ENCODE measurements around the gene EHF. TPM values are rescaled to one million over a fixed set of nuclear protein-coding genes. Genes with fewer than 3 reads are reported as not detected.

Gene EHF
- total and polyA plus RNA-seq, 9 of the 15 experiments (the other 6 are each of a cell fraction or from before 2014, with no cell fraction given), result 0.04 to 0.54 (median 0.37) TPM

GRCh38 chr11:34669458-34669857, 48.6 kb downstream of the EHF start (continued):
- TF ChIP-seq, protein P1, sequence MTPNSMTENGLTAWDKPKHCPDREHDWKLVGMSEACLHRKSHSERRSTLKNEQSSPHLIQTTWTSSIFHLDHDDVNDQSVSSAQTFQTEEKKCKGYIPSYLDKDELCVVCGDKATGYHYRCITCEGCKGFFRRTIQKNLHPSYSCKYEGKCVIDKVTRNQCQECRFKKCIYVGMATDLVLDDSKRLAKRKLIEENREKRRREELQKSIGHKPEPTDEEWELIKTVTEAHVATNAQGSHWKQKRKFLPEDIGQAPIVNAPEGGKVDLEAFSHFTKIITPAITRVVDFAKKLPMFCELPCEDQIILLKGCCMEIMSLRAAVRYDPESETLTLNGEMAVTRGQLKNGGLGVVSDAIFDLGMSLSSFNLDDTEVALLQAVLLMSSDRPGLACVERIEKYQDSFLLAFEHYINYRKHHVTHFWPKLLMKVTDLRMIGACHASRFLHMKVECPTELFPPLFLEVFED (CRISPR knock-in tag; conservative IDR thresholded peaks at IDR 0.05), result no peak
- no peak for TF ChIP-seq GABPA (tag; conservative IDR thresholded peaks at IDR 0.05; ENCODE audit: low read depth)

DNA sequence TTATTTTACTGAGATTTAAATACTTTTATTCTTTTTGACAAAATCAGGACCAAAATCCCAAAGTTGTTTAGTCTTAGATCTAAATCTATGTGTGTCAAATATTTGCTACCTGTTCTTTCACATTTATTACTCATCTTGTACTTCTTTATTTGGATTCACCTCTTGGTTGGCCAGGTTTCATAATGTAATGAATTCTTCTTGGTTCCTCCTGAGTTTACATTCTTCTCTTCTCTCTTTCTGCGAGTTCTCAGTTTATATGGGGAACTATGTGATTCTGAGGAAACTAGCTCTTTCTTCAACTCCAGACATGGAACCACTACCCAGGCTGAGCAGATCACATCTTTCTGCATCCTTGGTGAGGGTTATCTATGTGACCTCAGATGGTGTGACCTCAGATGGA, 50.2 kb downstream of the EHF start:
- intact Hi-C loops (cut with micrococcal nuclease), result no loop called here
- WGBS (ENCODE audit: insufficient coverage, low coverage, missing lambda C conversion rate), result 40% methylated on average over 1 of the region's 1 CpG
- Histone ChIP-seq H4K20me1 (replicated peaks; ENCODE audit: control insufficient read depth, insufficient read depth, low read length) (no peaks in the 10 kb centered on the region), H3K9me3 (replicated peaks; ENCODE audit: control insufficient read depth, insufficient read depth, low read depth, low read length) (no peaks in the 10 kb centered on the region), H3K4me3 (no peak overlapping the region), H3K9me1 (ENCODE audit: control insufficient read depth, insufficient read depth, low read length) (no peaks in the 10 kb centered on the region), H3K4me2 (ENCODE audit: insufficient read depth, low read length) (no peak overlapping the region), H3K79me2 (ENCODE audit: control insufficient read depth, insufficient read depth, low read length) (no peaks in the 10 kb centered on the region), H3K27ac (ENCODE audit: extremely low read depth, low read depth, low read length) (no peak overlapping the region), H3K9ac (ENCODE audit: insufficient read depth in 1 of 2, low read depth in 2 of 2, low read length in 2 of 2) (no peak overlapping the region), H3K36me3 (ENCODE audit: control insufficient read depth, insufficient read depth, low read length) (no peaks in the 10 kb centered on the region), H3K27me3 (ENCODE audit: control insufficient read depth in 2 of 2, insufficient read depth in 2 of 2, low read length in 2 of 2) (no peaks in the 10 kb centered on the region), H3K4me1 (replicated peaks in 1 of 2; ENCODE audit: control insufficient read depth in 2 of 2, insufficient read depth in 2 of 2, low read length in 2 of 2) (no peaks in the 10 kb centered on the region), H2AFZ (ENCODE audit: low read depth, low read length) (no peak overlapping the region)
- no TSS peak for BruUV-seq (replicated peaks)
- ChIA-PET POLR2A (interaction anchor here (0.7 to 1.5 kb wide), 3 partner anchors 34 to 69 kb away, joined by 3 to 4 read pairs (median 3); no protein-coding TSS in a partner anchor), CTCF (ENCODE audit: low intra/inter-chr PET ratio) (no interaction called here)
- no peak for DNase-seq (ENCODE audit: extremely low read depth in 1 of 4, low spot score in 3 of 4)
- in situ Hi-C loops (cut with MboI), result no loop called here
- no peak for ATAC-seq
- no peak for FAIRE-seq
- TF ChIP-seq GTF2A2 (tag; IDR thresholded peaks at IDR 0.05) (no peak), RCOR1 (IDR thresholded peaks at IDR 0.05; ENCODE audit: borderline replicate concordance in 1 of 2, low read depth in 2 of 2, low read length in 2 of 2) (0 out of 4 replicates have a peak, but pooled peaks of 1 of the 2 experiments have one; percentile 7)

Data from K562 (cell line).